GM12801 (cell line): ENCODE measurements around the gene PRSS57.

ENCODE experiments used
- CTCF ChIP-seq: IDR thresholded peaks from one replicate; pipeline ENCODE4 v1.5.1; 2011; ENCODE audit warnings: control low read depth; ENCODE audit not compliant: insufficient read length; ENCODE audit errors: extremely low read depth

PRSS57 gene

GRCh38 chr19:687569-688166 is 7.6 kb downstream of the PRSS57 start:
- TF ChIP-seq CTCF, result no peak

GRCh38 chr19:686589-687297 is 8.5 kb downstream of the PRSS57 start:
- TF ChIP-seq CTCF, result no peak

- TF ChIP-seq CTCF, result no peak
Measured at GRCh38 chr19:685454-685931, 9.8 kb downstream of the PRSS57 start.

GRCh38 chr19:682678-683320 is 12.5 kb downstream of the PRSS57 start:
- TF ChIP-seq CTCF, result no peak

- TF ChIP-seq CTCF, result no peak
Measured at GRCh38 chr19:681029-682019, 13.9 kb downstream of the PRSS57 start.

GRCh38 chr19:680287-681028 is 14.8 kb downstream of the PRSS57 start:
- no peak for TF ChIP-seq CTCF
